ENCODE data around the gene ATP5PD. TPM values are rescaled to one million over a fixed set of nuclear protein-coding genes. Genes with fewer than 3 reads are reported as not detected.
A peak's percentile ranks its signal among the peaks of the same experiment; 100 is the strongest.

The ATP5PD gene
- 488 and 584 TPM in 2 replicates for total RNA-seq (2014; rRNA removed; shearing (Covaris generic))

GRCh38 chr17:75046407-75047289 is at the start of gene ATP5PD, which contains the start of gene KCTD2:
Gene ATP5PD (minus strand): TSS chr17:75046969. CDS start chr17:75042650, 4,319 bp downstream.
Gene KCTD2 (plus strand): TSS chr17:75047225. CDS start chr17:75047251, 26 bp downstream.
- peak; percentile 96 for DNase-seq (ENCODE audit: low spot score)

GRCh38 chr17:75096082-75096625 is 49.4 kb upstream of the ATP5PD start:
- DNase-seq (ENCODE audit: low spot score): peak; percentile 95

GRCh38 chr17:75094871-75095399 is 48.2 kb upstream of the ATP5PD start:
- no peak for DNase-seq (ENCODE audit: low spot score)

DNA sequence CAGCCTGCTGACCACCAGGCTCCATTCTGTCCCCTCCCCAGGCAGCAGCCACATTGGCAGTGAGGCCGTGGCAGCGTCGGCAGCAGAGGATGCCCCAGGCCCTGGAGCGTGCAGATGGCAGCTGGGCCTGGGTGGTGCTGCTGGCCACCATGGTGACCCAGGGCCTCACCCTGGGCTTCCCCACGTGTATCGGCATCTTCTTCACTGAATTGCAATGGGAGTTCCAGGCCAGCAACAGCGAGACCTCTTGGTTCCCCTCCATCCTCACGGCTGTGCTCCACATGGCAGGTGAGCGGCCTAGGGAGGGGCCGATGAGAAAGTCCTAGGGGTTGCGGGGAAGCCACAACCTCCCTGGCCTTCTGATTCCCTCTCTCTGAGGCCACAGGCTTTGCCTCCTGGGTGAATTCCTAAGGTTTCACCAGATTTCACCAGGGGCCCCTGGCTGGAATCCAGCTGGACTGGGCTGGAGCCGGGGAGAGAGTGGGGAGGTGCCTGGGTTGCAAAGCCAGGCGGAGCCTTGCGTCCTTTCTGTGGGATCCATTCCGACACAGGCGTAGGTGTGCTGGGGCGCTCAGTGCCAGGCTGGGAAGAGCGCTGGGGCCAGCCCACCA is 46.9 kb upstream of the ATP5PD start:
- DNase-seq (ENCODE audit: low spot score): no peak

- DNase-seq (ENCODE audit: low spot score): no peak
Observed at GRCh38 chr17:75091855-75092327, 45.1 kb upstream of the ATP5PD start.

DNA sequence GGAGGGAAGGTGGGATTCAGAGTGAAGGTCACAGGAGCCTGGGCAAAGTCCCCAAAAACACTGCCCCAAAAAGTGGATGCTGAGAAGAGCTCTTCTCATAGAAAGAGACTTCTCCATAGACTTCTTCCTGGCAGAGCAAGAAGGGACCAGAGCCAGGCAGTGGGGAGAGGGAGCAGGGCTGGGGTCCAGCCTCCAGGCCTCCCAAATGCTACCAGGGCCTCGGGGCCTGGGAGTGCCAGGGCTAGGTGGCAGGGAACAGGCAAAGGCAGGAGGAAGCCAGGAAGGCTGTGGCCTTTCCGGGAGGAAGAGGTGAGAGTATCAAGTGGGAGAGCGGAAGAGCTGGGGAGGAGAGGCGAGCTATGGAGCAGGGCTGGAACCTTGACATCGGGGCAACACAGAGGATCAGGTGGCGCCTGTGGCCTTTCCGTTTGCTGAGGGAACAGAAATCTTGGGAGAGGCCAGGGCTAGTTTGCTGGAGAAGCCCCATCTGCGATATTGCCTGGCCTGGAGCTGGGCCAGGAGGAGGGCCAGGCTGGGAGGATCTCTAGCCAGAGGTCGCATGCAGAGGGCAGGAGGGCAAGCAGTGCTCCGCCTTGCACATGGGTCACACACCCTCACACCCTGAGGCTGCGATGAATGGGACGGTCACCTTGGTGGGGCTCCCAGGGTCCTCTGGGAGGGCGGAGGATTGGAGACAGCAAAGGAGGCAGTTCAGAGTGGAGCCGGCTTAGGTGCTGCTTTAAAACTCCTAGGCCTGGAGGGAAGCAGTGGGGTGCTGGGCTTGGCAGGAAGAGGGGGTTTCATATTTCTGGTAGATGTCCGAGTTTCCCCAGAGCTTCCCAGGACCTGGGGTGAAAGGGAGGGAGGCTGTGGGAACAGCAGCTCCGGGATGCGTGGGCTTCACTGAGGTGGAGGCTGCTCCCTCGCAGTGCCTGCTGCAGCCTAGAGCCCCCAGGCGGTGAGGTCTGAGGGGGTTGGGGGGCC is 44.4 kb upstream of the ATP5PD start:
- DNase-seq (ENCODE audit: low spot score): no peak

GRCh38 chr17:75088465-75089417 is 42.0 kb upstream of the ATP5PD start:
- DNase-seq (ENCODE audit: low spot score): peak; percentile 59

DNA sequence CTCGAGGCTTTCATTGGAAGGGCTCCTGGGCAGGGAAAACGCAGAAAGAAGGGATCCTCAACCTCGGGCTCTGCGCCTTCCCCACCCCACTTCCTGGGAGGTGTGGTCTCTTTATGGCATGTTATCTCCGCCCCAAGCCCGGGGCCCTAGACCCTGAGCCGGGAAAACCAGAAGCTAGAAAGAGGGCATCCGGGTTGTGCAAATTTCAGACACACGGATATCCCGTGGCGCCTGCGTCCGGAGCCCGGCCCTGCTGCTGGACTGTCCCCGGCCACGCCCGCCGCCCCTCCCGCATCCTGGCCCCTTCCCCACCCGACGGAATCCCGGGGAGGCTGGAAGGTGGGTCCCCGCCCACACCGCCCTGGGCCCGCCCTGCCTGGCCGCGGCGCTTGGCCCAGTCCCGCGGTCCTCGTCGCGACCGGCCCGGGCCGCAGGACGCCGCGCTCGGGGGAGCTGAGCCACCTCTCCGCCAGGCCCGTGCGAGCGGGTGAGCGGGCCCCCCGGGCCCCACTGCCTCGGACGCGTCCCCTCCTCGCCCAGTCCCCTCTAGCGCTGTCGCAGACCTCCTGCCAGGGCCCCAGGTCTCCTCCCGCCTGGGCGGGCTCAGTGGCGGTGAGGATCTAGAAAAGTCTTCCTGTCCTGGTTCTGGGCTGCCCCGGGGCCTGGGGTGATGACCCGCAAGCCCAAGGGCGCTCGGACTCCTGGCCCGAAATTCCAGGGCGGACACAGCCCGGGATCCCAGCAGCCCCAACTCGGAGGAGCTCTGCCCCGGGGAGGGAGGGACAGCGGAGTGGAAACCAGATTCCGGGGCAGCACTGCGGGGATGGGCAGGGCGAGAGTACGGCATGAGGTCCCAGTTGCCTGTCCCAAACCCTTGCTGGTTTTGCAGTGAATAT is 41.0 kb upstream of the ATP5PD start, which contains the start of gene SLC16A5:
SLC16A5 (plus strand) TSS at position 397 of the 896 bp plus-strand sequence. CDS start 5,683 bp downstream, outside the sequence.
- no peak for DNase-seq (ENCODE audit: low spot score)

DNA sequence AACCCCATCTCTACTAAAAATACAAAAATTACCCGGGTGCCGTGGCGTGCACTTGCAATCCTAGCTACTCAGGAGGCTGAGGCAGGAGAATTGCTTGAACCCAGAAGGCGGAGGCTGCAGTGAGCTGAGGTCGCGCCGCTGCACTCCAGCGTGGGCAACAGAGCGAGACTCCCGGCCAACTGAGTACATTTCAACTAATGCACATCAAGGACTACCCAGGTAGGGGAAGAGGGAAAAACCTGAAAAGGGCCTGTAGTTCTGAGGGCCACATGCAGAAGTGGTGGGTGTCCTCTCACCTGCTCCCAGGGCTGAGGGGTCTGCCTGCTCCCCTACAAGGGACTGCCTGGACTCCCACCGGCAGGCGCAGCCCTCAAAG is 40.4 kb upstream of the ATP5PD start:
- no peak for DNase-seq (ENCODE audit: low spot score)

DNA sequence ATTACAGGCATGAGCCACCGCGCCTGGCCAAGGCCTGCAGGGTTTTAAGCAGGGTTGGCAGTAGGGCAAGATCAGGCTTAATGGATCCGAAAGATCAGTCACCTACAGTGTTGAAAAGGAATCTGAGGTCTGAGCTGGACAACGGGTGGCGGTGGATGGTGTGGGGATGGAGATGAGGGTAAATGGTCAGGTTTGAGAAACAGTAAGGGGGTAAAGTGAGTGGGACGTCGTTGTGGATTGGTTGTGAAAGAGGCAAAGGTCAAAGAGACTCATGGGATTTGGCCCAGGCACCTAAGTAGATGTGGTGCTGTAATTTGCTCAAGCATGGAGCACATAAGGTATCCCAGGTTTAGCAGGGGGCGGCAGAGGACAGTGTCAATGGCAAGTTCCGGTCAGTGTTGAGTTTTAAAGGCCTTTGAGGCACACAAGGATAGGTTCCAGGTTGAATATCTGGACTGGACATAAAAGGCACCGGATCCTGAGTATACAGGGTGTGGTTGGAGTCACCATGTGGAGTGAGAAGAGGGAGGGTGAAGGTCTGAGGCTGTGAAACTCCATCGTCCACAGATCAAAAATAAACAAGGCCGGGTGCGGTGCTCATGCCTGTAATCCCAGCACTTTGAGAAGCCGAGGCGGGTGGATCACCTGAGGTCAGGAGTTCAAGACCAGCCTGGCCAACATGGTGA is 39.9 kb upstream of the ATP5PD start:
- DNase-seq (ENCODE audit: low spot score): no peak

DNA sequence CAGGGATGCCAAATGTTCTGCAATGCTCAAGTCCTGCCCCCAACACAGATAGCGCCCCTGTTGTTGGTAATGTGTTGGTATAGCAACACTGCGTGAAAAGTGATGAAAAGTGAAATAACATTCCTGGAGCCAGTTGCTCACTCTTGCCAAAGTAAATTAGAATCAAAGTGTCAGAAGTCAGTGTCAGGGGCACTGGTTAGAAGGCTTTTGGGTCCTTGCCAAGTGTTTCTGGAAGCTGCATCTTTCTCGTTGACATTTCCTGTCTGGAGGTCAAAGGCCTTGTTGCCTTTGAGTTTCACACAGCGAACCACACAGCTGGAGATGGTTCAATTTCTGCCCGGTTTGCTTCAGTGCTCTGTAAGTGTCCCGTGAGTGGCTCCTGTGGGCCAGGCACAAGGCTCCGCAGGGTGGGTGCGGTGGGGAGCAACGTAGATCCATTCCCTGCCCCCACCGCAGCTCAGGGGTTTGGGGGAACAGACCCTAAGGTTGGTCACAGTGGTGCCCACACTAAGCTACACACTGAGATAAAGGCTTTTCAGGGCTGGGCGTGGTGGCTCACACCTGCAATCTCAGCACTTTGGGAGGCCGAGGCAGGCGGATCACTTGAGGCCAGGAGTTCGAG is 37.4 kb upstream of the ATP5PD start:
- no peak for DNase-seq (ENCODE audit: low spot score)

DNA sequence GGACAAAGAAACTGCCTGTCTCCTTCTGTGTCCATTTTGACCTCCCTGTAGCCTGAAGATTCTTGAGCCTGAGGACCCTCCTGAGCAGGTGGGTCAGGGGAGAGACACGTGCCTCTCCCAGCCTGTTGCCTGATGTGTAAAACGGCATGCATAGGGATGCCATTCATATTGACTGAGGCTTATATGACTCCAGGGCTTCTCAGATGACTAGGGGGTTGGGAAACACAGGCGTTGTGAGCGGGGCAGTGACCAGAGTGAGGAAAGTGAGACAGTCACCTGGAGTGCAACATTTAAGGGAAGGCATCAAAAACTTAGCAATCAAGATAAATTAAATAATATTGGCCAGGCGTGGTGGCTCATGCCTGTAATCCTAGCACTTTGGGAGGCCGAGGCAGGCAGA is 35.9 kb upstream of the ATP5PD start:
- no peak for DNase-seq (ENCODE audit: low spot score)

DNA sequence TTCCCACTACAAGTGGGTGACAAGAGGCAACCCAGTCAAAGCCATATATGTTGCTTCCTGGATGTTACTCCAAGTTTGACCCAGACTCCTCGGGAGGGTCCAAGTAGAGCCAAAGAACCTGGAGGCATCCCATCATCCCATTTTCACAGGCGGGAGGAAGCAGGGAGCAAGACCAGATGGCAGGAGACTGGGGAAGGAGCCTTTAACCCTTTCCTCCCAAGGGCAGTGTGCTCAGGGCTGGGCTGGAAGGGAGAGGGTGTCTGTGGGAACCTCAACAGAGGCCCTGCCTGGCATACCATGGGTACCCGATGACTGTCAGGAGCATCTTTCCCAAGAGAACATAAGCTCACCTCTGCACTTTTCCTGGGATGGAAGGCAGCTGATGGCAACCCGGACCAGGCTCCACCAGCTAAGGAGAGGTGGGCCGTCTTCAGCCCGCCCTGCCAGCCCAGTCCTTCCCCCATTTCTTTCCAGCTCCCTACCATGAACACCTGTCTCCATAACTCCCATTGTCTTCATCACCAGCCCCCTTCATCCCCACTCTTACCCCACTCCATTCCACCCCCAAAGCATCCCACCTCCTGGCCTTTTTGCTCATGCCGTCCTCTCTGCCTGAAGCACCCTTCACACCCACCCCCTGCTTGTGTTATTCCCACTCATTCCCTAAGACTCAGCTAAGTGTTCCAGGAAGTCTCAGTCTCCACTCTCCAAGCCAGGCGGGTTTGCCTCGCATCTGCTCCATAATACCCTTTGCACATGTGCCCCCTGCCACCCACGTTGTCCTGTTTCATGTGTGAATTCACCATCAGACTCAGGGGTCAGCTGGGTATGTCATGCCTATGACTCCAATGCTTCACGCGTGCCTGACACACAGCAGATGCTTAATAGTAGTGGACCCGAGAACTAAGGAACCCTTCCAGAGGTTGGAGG is 35.1 kb upstream of the ATP5PD start:
- DNase-seq (ENCODE audit: low spot score): no peak

- no peak for DNase-seq (ENCODE audit: low spot score)
Observed at GRCh38 chr17:75079023-75079373, 32.2 kb upstream of the ATP5PD start.

- peak; percentile 82 for DNase-seq (ENCODE audit: low spot score)
Observed at GRCh38 chr17:75078284-75079022, 31.7 kb upstream of the ATP5PD start.
